OCI-LY7 (cell line): ENCODE data around the gene TRRAP. TPM values are rescaled to one million over a fixed set of nuclear protein-coding genes. Genes with fewer than 3 reads are reported as not detected.

Experiments
- BruUV-seq: library from RNA; stranded (reverse); fragments of 400-500 nt; replicated peaks from 2 replicates; lab custom pipeline; 2021; lab: Mats Ljungman, UMichigan
- CTCF ChIA-PET: fragments of 300-600 bp; sonication (Branson Sonifier 250); formaldehyde crosslinking; loops from one replicate; lab custom pipeline; 2022; ENCODE audit warnings: antibody characterized with exemption; ENCODE audit not compliant: unreplicated experiment; lab: Charles Lee
- POLR2A ChIA-PET: fragments of 300-600 bp; sonication (Branson Sonifier 250); formaldehyde crosslinking; loops from one replicate; lab custom pipeline; 2022; ENCODE audit warnings: antibody characterized with exemption; lab: Charles Lee
- DNase-seq: peaks from one replicate; pipeline ENCODE4 v3.0.0-alpha.2; 2015; ENCODE audit warnings: low spot score
- H2AFZ ChIP-seq: fragments of 200-600 bp; sonication (generic), shearing (Covaris generic); 2 replicates; pipeline ENCODE4 v1.6.1; 2014; ENCODE audit warnings: mild to moderate bottlenecking, antibody characterized with exemption, low read length, moderate library complexity
- H3K27ac ChIP-seq: fragments of 200-600 bp; sonication (generic); 2 replicates; pipeline ENCODE4 v1.5.1; 2014; ENCODE audit warnings: mixed run types, low read depth, mild to moderate bottlenecking, moderate library complexity, low read length, inconsistent platforms; ENCODE audit not compliant: poor library complexity, severe bottlenecking
- H3K36me3 ChIP-seq: fragments of 200-600 bp; sonication (generic); 2 replicates; pipeline ENCODE4 v1.6.1; 2014; ENCODE audit warnings: mild to moderate bottlenecking, antibody characterized with exemption, low read length, moderate library complexity, mixed read lengths; ENCODE audit not compliant: insufficient read depth
- H3K4me1 ChIP-seq: fragments of 200-600 bp; sonication (generic); 2 replicates; pipeline ENCODE4 v1.5.1; 2014; ENCODE audit warnings: mild to moderate bottlenecking, low read length; ENCODE audit not compliant: insufficient read depth, poor library complexity, severe bottlenecking
- H3K4me2 ChIP-seq: fragments of 200-600 bp; sonication (generic); 2 replicates; pipeline ENCODE4 v1.6.1; 2014; ENCODE audit warnings: mild to moderate bottlenecking, low read length
- H3K4me3 ChIP-seq: fragments of 200-600 bp; sonication (generic); 2 replicates; pipeline ENCODE4 v1.5.1; 2014; ENCODE audit warnings: mild to moderate bottlenecking, low read depth, low read length; ENCODE audit not compliant: poor library complexity, severe bottlenecking
- H3K79me2 ChIP-seq: fragments of 200-600 bp; sonication (generic); 2 replicates; pipeline ENCODE4 v1.6.1; 2016; ENCODE audit warnings: low read depth, mild to moderate bottlenecking, low read length, moderate library complexity, mixed read lengths; ENCODE audit not compliant: insufficient read depth
- H3K9me2 ChIP-seq: fragments of 200-600 bp; sonication (generic); 2 replicates; pipeline ENCODE4 v1.6.1; 2016; ENCODE audit warnings: mild to moderate bottlenecking, low read length, mixed read lengths; ENCODE audit not compliant: insufficient read depth
- H3K9me3 ChIP-seq: fragments of 200-600 bp; sonication (generic); 2 replicates; pipeline ENCODE4 v1.6.1; 2014; ENCODE audit warnings: mild to moderate bottlenecking, mixed run types, low read length, mixed read lengths
- H4K20me1 ChIP-seq: fragments of 200-600 bp; sonication (generic); 2 replicates; pipeline ENCODE4 v1.6.1; 2014; ENCODE audit warnings: mild to moderate bottlenecking, antibody characterized with exemption, low read length, moderate library complexity, mixed read lengths; ENCODE audit not compliant: insufficient read depth
- EZH2phosphoT487 ChIP-seq: fragments of 200-600 bp; sonication (generic); IDR thresholded peaks from 2 replicates; pipeline ENCODE4 v1.6.1; 2018; ENCODE audit warnings: low read depth, borderline replicate concordance, mild to moderate bottlenecking, mixed run types, antibody characterized with exemption, low read length, moderate library complexity, mixed read lengths
- intact Hi-C: fragments of 100-400 bp; cut with micrococcal nuclease; formaldehyde crosslinking; loops from one replicate; pipeline ENCODE4 v1.10.0; 2022; ENCODE audit not compliant: unreplicated experiment
- total RNA-seq, 2 experiments: library from RNA; depleted of rRNA in 1 of 2; stranded (reverse); fragments of >200 nt in 1 of 2; shearing (Covaris generic) in 1 of 2; gene quantifications; 2 replicates each; pipeline ENCODE4 v1.2.3, GENCODE V29; 2014 to 2022
- TF ChIP-seq, protein P1 (sequence below): fragments of 200-600 bp; sonication (generic); conservative IDR thresholded peaks from 2 replicates; pipeline ENCODE4 v1.5.1; 2014; ENCODE audit warnings: mild to moderate bottlenecking, antibody characterized with exemption, low read length, moderate library complexity, mixed read lengths

Gene TRRAP
- total RNA-seq, 2 experiments from 2014 or later = 50.4 to 86.1 TPM

DNA sequence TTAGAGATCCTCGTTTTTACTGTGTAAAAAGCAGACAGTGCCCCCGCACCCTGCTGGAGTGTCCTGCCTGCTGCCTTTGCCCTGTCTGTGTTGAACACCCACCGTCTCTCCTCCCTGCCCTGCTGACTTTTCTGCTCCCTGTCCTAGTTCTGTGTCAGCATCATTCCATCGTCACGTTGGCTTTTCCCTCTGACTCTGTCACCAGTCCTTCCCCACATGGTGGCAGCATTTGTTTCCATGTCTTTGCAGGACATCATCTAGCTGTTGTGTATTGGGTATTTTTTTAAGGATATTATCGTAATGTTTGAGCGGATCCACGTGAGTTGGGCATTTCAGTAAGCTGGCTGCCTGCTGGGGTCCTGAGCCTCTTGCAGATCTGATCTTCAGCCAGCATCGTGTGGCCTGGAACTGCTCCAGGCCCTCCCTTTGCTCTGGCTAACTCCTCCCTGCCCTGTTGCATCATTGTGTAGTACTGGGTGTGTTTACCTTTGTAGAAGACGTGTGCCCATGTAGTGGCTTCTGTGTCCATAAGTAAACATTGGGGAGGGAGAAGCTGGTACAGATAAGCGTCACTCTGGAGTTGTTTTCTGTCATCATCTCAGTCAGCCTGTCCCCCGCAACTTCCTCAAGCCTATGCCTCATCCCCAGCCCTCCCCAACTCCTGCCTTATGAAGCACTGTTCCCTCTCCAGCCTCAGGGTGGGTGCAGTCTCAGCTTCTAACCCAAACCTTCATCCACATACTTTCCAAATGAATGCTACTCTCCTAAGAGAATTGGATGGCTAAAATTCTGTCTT is 44.3 kb downstream of the TRRAP start:
- Histone ChIP-seq H2AFZ (no peak overlapping the region), H3K9me2 (no peaks in the 10 kb centered on the region), H4K20me1 (no peaks in the 10 kb centered on the region; the same call in 1 of the 2 replicates), H3K36me3 (peaks cover 98% of the 10 kb centered on the region), H3K9me3 (no peaks in the 10 kb centered on the region), H3K79me2 (no peaks in the 10 kb centered on the region), H3K27ac (no peak overlapping the region), H3K4me1 (no peaks in the 10 kb centered on the region), H3K4me2 (no peak overlapping the region), H3K4me3 (no peak overlapping the region)
- ChIA-PET CTCF (no interaction called here), POLR2A (interaction anchor here (1.1 kb wide), 1 partner anchor 9 kb away, joined by 10 read pairs; no protein-coding TSS in a partner anchor)
- no peak for DNase-seq
- BruUV-seq = no TSS peak
- intact Hi-C loops = no loop called here
- TF ChIP-seq EZH2phosphoT487 = no peak
- TF ChIP-seq, protein P1, sequence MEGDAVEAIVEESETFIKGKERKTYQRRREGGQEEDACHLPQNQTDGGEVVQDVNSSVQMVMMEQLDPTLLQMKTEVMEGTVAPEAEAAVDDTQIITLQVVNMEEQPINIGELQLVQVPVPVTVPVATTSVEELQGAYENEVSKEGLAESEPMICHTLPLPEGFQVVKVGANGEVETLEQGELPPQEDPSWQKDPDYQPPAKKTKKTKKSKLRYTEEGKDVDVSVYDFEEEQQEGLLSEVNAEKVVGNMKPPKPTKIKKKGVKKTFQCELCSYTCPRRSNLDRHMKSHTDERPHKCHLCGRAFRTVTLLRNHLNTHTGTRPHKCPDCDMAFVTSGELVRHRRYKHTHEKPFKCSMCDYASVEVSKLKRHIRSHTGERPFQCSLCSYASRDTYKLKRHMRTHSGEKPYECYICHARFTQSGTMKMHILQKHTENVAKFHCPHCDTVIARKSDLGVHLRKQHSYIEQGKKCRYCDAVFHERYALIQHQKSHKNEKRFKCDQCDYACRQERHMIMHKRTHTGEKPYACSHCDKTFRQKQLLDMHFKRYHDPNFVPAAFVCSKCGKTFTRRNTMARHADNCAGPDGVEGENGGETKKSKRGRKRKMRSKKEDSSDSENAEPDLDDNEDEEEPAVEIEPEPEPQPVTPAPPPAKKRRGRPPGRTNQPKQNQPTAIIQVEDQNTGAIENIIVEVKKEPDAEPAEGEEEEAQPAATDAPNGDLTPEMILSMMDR = no peak

DNA sequence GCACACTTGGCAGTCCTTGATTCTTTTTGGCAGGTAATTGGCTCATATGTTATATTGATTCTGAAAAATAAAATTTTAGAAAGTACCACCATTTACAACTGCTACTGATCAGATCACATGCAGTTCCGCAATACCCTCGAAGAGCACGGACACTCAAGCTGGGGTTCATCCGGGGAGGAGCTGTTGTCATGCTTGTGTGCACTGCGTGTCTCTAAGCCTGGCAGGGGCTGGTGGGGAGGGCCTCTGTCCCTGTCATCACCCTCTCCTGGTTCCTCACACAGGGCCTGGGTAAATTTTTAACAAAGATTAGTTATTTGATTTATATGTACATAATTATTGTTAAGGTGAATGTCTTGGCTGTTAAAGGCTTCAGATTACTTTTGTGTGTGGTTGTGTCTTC is 45.2 kb downstream of the TRRAP start:
- no peak for DNase-seq
- H3K79me2 ChIP-seq = no peaks in the 10 kb centered on the region
- POLR2A ChIA-PET = interaction anchor here (0.9 to 1.1 kb wide), 2 partner anchors 8 to 21 kb away, joined by 3 to 10 read pairs; no protein-coding TSS in a partner anchor
- H3K9me2 ChIP-seq = no peaks in the 10 kb centered on the region
- no peak overlapping the region for H3K4me3 ChIP-seq
- no peaks in the 10 kb centered on the region for H3K4me1 ChIP-seq
- no peaks in the 10 kb centered on the region; the same call in 1 of the 2 replicates for H4K20me1 ChIP-seq
- H2AFZ ChIP-seq = no peak overlapping the region
- H3K36me3 ChIP-seq = peaks cover 98% of the 10 kb centered on the region
- BruUV-seq = no TSS peak
- no peak overlapping the region for H3K27ac ChIP-seq
- no peak for TF ChIP-seq EZH2phosphoT487
- TF ChIP-seq, protein P1 = no peak
- intact Hi-C loops = no loop called here
- no peak overlapping the region for H3K4me2 ChIP-seq
- H3K9me3 ChIP-seq = no peaks in the 10 kb centered on the region
- CTCF ChIA-PET = no interaction called here

DNA sequence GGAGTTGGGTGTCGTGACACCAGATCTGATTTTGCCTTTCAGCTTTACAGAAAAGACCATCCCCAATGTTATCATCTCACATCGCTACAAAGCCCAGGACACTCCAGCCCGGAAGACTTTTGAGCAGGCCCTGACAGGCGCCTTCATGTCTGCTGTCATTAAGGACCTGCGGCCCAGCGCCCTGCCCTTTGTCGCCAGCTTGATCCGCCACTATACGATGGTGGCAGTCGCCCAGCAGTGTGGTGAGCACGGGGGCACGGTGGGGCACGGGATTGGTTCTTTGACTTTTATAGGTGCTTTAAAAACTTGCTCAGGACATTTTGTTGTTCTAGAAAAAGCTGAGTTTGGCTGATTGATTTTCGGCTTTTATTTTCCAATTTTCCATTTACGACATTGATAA is 48.8 kb downstream of the TRRAP start:
- POLR2A ChIA-PET = no interaction called here
- no peaks in the 10 kb centered on the region for H3K4me1 ChIP-seq
- intact Hi-C loops = no loop called here
- no peaks in the 10 kb centered on the region for H3K9me3 ChIP-seq
- H3K79me2 ChIP-seq = no peaks in the 10 kb centered on the region
- H3K9me2 ChIP-seq = no peaks in the 10 kb centered on the region
- no peak overlapping the region for H3K4me2 ChIP-seq
- CTCF ChIA-PET = no interaction called here
- TF ChIP-seq EZH2phosphoT487 = no peak
- TF ChIP-seq, protein P1 = no peak
- no TSS peak for BruUV-seq
- DNase-seq = no peak
- no peak overlapping the region for H2AFZ ChIP-seq
- H3K36me3 ChIP-seq = peaks cover 95% of the 10 kb centered on the region
- no peak overlapping the region for H3K27ac ChIP-seq
- H3K4me3 ChIP-seq = no peak overlapping the region
- no peaks in the 10 kb centered on the region for H4K20me1 ChIP-seq
